ENCODE results near the gene TGM5. TPM values are rescaled to one million over a fixed set of nuclear protein-coding genes. Genes with fewer than 3 reads are reported as not detected.

The TGM5 gene
- total and polyA plus RNA-seq, 10 donors: 0.02 TPM; not detected in 9

- 83 to 92% (median 86%) methylated on average over 3 to 6 of the region's 6 CpGs for WGBS, 5 donors
- no peak for TF ChIP-seq CTCF (IDR thresholded peaks at IDR 0.05 in 8 of 11, conservative IDR thresholded peaks at IDR 0.05 in 3 of 11)
- TF ChIP-seq POLR2A (IDR thresholded peaks at IDR 0.05): no peak
- TF ChIP-seq POLR2AphosphoS5 (IDR thresholded peaks at IDR 0.05): no peak
- intact Hi-C loops (cut with DNase I; ENCODE audit: low total_unique reads): no loop called here
- no peak for DNase-seq
- Histone ChIP-seq H3K36me3 (no peaks in the 10 kb centered on the region), H3K4me3 (no peak overlapping the region), H3K27ac (no peak overlapping the region), H3K4me1 (no peaks in the 10 kb centered on the region), H3K9me3 (no peaks in the 10 kb centered on the region), H3K27me3 (replicated peaks in 1 of 7) (peaks cover 0 to 15% (median 0%) of the 10 kb centered on the region in 7 donors)
Measured at GRCh38 chr15:43214592-43215295, 52.0 kb downstream of the TGM5 start.

- Histone ChIP-seq H3K9me3 (no peaks in the 10 kb centered on the region), H3K4me1 (no peaks in the 10 kb centered on the region), H3K27ac (no peak overlapping the region), H3K4me3 (no peak overlapping the region), H3K27me3 (replicated peaks in 1 of 7) (peaks cover 0 to 20% (median 0%) of the 10 kb centered on the region in 7 donors), H3K36me3 (no peaks in the 10 kb centered on the region)
- no peak for TF ChIP-seq POLR2A (IDR thresholded peaks at IDR 0.05)
- no peak for TF ChIP-seq POLR2AphosphoS5 (IDR thresholded peaks at IDR 0.05)
- no peak for TF ChIP-seq CTCF (IDR thresholded peaks at IDR 0.05 in 8 of 11, conservative IDR thresholded peaks at IDR 0.05 in 3 of 11)
- intact Hi-C loops (cut with DNase I; ENCODE audit: low total_unique reads): no loop called here
- DNase-seq: no peak
- WGBS, 5 donors: 75 to 82% (median 75%) methylated on average over 8 of the region's 8 CpGs
Measured at GRCh38 chr15:43214169-43214568, 52.6 kb downstream of the TGM5 start.

GRCh38 chr15:43213466-43213865 is 53.3 kb downstream of the TGM5 start:
- H3K36me3 ChIP-seq: no peaks in the 10 kb centered on the region
- H3K4me3 ChIP-seq: no peak overlapping the region
- no peaks in the 10 kb centered on the region for H3K9me3 ChIP-seq
- intact Hi-C loops (cut with DNase I; ENCODE audit: low total_unique reads): no loop called here
- no peaks in the 10 kb centered on the region for H3K4me1 ChIP-seq
- 83 to 88% (median 85%) methylated on average over 5 of the region's 5 CpGs for WGBS, 5 donors
- DNase-seq: no peak
- TF ChIP-seq POLR2A (IDR thresholded peaks at IDR 0.05): no peak
- TF ChIP-seq CTCF (IDR thresholded peaks at IDR 0.05 in 8 of 11, conservative IDR thresholded peaks at IDR 0.05 in 3 of 11): no peak
- no peak for TF ChIP-seq POLR2AphosphoS5 (IDR thresholded peaks at IDR 0.05)
- no peak overlapping the region for H3K27ac ChIP-seq
- H3K27me3 ChIP-seq (replicated peaks in 1 of 7): peaks cover 0 to 22% (median 0%) of the 10 kb centered on the region in 7 donors

- Histone ChIP-seq H3K36me3 (no peaks in the 10 kb centered on the region), H3K27me3 (replicated peaks in 1 of 7) (peaks cover 0 to 27% (median 0%) of the 10 kb centered on the region in 7 donors), H3K4me3 (no peak overlapping the region), H3K4me1 (no peaks in the 10 kb centered on the region), H3K27ac (no peak overlapping the region), H3K9me3 (no peaks in the 10 kb centered on the region)
- TF ChIP-seq POLR2A (IDR thresholded peaks at IDR 0.05): no peak
- no peak for TF ChIP-seq CTCF (IDR thresholded peaks at IDR 0.05 in 8 of 11, conservative IDR thresholded peaks at IDR 0.05 in 3 of 11)
- no peak for TF ChIP-seq POLR2AphosphoS5 (IDR thresholded peaks at IDR 0.05)
- intact Hi-C loops (cut with DNase I; ENCODE audit: low total_unique reads): no loop called here
- DNase-seq: no peak
Measured at GRCh38 chr15:43212951-43213350, 53.8 kb downstream of the TGM5 start.
